Subcutaneous abdominal adipose tissue (tissue), 5 donors: ENCODE data around the gene RCAN3.

ENCODE experiments used
- H3K27ac ChIP-seq: one replicate; pipeline ENCODE4 v1.7.0; 2013; ENCODE audit warnings: low read depth, mild to moderate bottlenecking, inconsistent platforms, low read length, moderate library complexity
- H3K27me3 ChIP-seq, 5 donors: one replicate each; pipeline ENCODE4 v1.7.0; 2013; ENCODE audit warnings: low read length in 5 of 5, inconsistent platforms in 1 of 5; ENCODE audit not compliant: control insufficient read depth in 5 of 5, insufficient read depth in 4 of 5
- H3K36me3 ChIP-seq, 5 donors: one replicate each; pipeline ENCODE4 v1.7.0; 2013; ENCODE audit warnings: low read length in 5 of 5; ENCODE audit not compliant: control insufficient read depth in 5 of 5, insufficient read depth in 5 of 5
- H3K4me1 ChIP-seq, 5 donors: one replicate each; pipeline ENCODE4 v1.7.0; 2013; ENCODE audit warnings: low read length in 5 of 5, mild to moderate bottlenecking in 3 of 5, moderate library complexity in 1 of 5; ENCODE audit not compliant: control insufficient read depth in 5 of 5, insufficient read depth in 5 of 5
- H3K4me3 ChIP-seq, 5 donors: one replicate each; pipeline ENCODE4 v1.7.0; 2013; ENCODE audit warnings: low read length in 5 of 5, low read depth in 1 of 5
- H3K9ac ChIP-seq, 5 donors: one replicate each; pipeline ENCODE4 v1.7.0; 2013; ENCODE audit warnings: low read length in 5 of 5, mild to moderate bottlenecking in 4 of 5, moderate library complexity in 3 of 5
- H3K9me3 ChIP-seq, 5 donors: one replicate each; pipeline ENCODE4 v1.7.0; 2013; ENCODE audit warnings: low read length in 5 of 5; ENCODE audit not compliant: control insufficient read depth in 5 of 5
- donor health status: healthy.
- donor health status: healthy.
- donor health status: healthy.
- donor health status: healthy.
- donor health status: healthy.

RCAN3 gene

GRCh38 chr1:24589200-24589599 is 86.6 kb downstream of the RCAN3 start:
- H3K27ac ChIP-seq: no peak overlapping the region
- H3K9ac ChIP-seq: no peak overlapping the region
- H3K27me3 ChIP-seq: peaks cover 3 to 11% (median 8%) of the 10 kb centered on the region in 5 donors
- H3K4me3 ChIP-seq: no peak overlapping the region
- H3K9me3 ChIP-seq: no peaks in the 10 kb centered on the region
- H3K4me1 ChIP-seq: no peaks in the 10 kb centered on the region
- no peaks in the 10 kb centered on the region for H3K36me3 ChIP-seq
